GM12892 (cell line): Measurements from ENCODE around the gene ALG8.

ENCODE experiments used
- POLR2A ChIP-seq: IDR thresholded peaks from 2 replicates; pipeline ENCODE4 v1.6.1; 2011; ENCODE audit warnings: low read depth, low read length, control low read depth
- POLR2AphosphoS5 ChIP-seq: IDR thresholded peaks from 2 replicates; pipeline ENCODE4 v1.6.1; 2011; ENCODE audit warnings: low read depth, low read length, control low read depth

DNA sequence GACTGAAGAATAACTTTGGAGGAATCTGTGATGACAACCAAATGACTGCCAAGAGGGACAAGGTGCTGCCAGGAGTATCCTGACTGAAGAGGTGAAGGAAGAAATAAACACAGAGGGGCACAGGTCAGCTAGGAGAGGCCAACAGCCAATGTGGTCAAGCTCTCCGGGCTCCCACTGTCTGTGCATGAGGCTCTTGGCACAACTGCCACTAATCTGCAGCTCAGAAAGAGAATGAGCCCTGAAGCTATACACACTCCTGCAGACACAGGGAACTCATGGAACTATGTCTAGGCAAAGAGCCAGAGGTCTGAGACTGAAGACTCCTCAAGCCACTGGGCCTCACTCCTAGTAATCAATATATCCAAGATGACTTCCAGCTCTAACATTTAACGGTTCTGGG is 68.8 kb downstream of the ALG8 start:
- TF ChIP-seq POLR2A, result no peak
- TF ChIP-seq POLR2AphosphoS5, result no peak
